B cell (primary cell): Measurements from ENCODE around the gene WDR64. TPM values are rescaled to one million over a fixed set of nuclear protein-coding genes. Genes with fewer than 3 reads are reported as not detected.

ENCODE experiments used
- ATAC-seq: fragments of 200-7000 bp; cut with Tn5 transposase; one replicate; pipeline ENCODE4 v1.10.0; 2021; ENCODE audit warnings: low read depth, mild to moderate bottlenecking, moderate number of reproducible peaks, moderate library complexity
- CTCF ChIA-PET: fragments of 350-600 bp; sonication (Branson Sonifier 250); formaldehyde crosslinking; loops from one replicate; lab custom pipeline; 2021; ENCODE audit warnings: antibody characterized with exemption, inconsistent platforms; lab: Charles Lee
- POLR2A ChIA-PET: fragments of 350-600 bp; sonication (Branson Sonifier 250); formaldehyde crosslinking; loops from one replicate; lab custom pipeline; 2021; ENCODE audit warnings: antibody characterized with exemption; lab: Charles Lee
- DNase-seq: peaks from one replicate; pipeline ENCODE4 v3.0.0; 2013
- H2AFZ ChIP-seq: 2 replicates; pipeline ENCODE4 v1.6.1; 2012; ENCODE audit warnings: mild to moderate bottlenecking, low read depth, low read length; ENCODE audit not compliant: insufficient read depth, poor library complexity, severe bottlenecking
- H3K27ac ChIP-seq, 2 donors: 1 replicate in 1 of 2; 2 replicates in 1 of 2; pipeline ENCODE4 v1.5.1; 2012 to 2013; ENCODE audit warnings: low read length in 2 of 2, mild to moderate bottlenecking in 2 of 2, moderate library complexity in 1 of 2
- H3K27me3 ChIP-seq, 4 experiments: fragments of 200-600 bp in 1 of 4; sonication (generic) in 1 of 4; replicated peaks in 1 of 4; 1 replicate in 2 of 4; 2 replicates in 2 of 4; pipeline versions ENCODE4 v1.6.1 to v1.7.0; 2013 to 2016; ENCODE audit warnings: low read length in 3 of 4, mild to moderate bottlenecking in 2 of 4, mixed read lengths in 1 of 4, moderate library complexity in 1 of 4; ENCODE audit not compliant: insufficient read depth in 4 of 4, control insufficient read depth in 3 of 4; ENCODE audit errors: control extremely low read depth in 1 of 4
- H3K36me3 ChIP-seq, 2 experiments: replicated peaks in 1 of 2; 1 replicate in 1 of 2; 2 replicates in 1 of 2; pipeline versions ENCODE4 v1.6.1 to v1.7.1; 2013; ENCODE audit warnings: low read length in 1 of 2; ENCODE audit not compliant: insufficient read depth in 2 of 2, control insufficient read depth in 1 of 2; ENCODE audit errors: control extremely low read depth in 1 of 2, extremely low read depth in 1 of 2
- H3K4me1 ChIP-seq, 2 donors: fragments of 200-600 bp in 1 of 2; sonication (generic) in 1 of 2; 1 replicate in 1 of 2; 2 replicates in 1 of 2; pipeline versions ENCODE4 v1.5.1 to v1.6.1; 2013 to 2017; ENCODE audit warnings: low read length in 2 of 2; ENCODE audit not compliant: control insufficient read depth in 2 of 2, insufficient read depth in 2 of 2
- H3K4me2 ChIP-seq: replicated peaks from 2 replicates; pipeline ENCODE3; 2012; ENCODE audit warnings: mild to moderate bottlenecking, low read depth, low read length; ENCODE audit not compliant: poor library complexity, severe bottlenecking
- H3K4me3 ChIP-seq, 5 experiments: fragments of 200-600 bp in 1 of 5; sonication (generic) in 1 of 5; 1 replicate in 3 of 5; 2 replicates in 2 of 5; pipeline versions ENCODE4 v1.5.1 to v1.7.0; 2011 to 2016; ENCODE audit warnings: low read length in 4 of 5, mild to moderate bottlenecking in 4 of 5, low read depth in 2 of 5, control low read depth in 1 of 5, moderate library complexity in 1 of 5; ENCODE audit not compliant: insufficient read depth in 1 of 5; ENCODE audit errors: control extremely low read depth in 1 of 5, extremely low read depth in 1 of 5
- H3K79me2 ChIP-seq: fragments of 200-600 bp; sonication (generic); one replicate; pipeline ENCODE4 v1.6.0; 2016; ENCODE audit warnings: low read length; ENCODE audit not compliant: control insufficient read depth, insufficient read depth
- H3K9ac ChIP-seq: fragments of 200-600 bp; sonication (generic); 2 replicates; pipeline ENCODE4 v1.6.1; 2017; ENCODE audit warnings: mild to moderate bottlenecking, low read length, moderate library complexity
- H3K9me3 ChIP-seq, 3 donors: one replicate each; pipeline versions ENCODE4 v1.6.1 to v1.7.1; 2013; ENCODE audit warnings: low read length in 2 of 3; ENCODE audit not compliant: control insufficient read depth in 2 of 3, insufficient read depth in 1 of 3; ENCODE audit errors: control extremely low read depth in 1 of 3
- H4K20me1 ChIP-seq: 2 replicates; pipeline ENCODE4 v1.6.0; 2012; ENCODE audit warnings: mild to moderate bottlenecking, low read length; ENCODE audit not compliant: insufficient read depth, control insufficient read depth, poor library complexity, severe bottlenecking
- H3K27ac Mint-ChIP-seq: one replicate; pipeline ENCODE4 v1.8.0; 2021; ENCODE audit warnings: mixed read lengths
- H3K27me3 Mint-ChIP-seq: one replicate; pipeline ENCODE4 v1.8.0; 2021; ENCODE audit warnings: mixed read lengths
- H3K4me1 Mint-ChIP-seq: one replicate; pipeline ENCODE4 v1.8.0; 2021; ENCODE audit warnings: mixed read lengths
- H3K4me3 Mint-ChIP-seq: one replicate; pipeline ENCODE4 v1.8.0; 2021; ENCODE audit warnings: mixed read lengths
- H3K9me3 Mint-ChIP-seq: one replicate; pipeline ENCODE4 v1.8.0; 2022; ENCODE audit warnings: mixed read lengths; ENCODE audit not compliant: insufficient read depth
- CTCF ChIP-seq: fragments of 200-600 bp; IDR thresholded peaks from one replicate; pipeline ENCODE4 v1.8.0; 2022; ENCODE audit warnings: antibody characterized with exemption, mild to moderate bottlenecking
- EZH2 ChIP-seq: IDR thresholded peaks from 2 replicates; pipeline ENCODE4 v1.6.1; 2012; ENCODE audit warnings: borderline replicate concordance, low read depth, mild to moderate bottlenecking, moderate library complexity, low read length; ENCODE audit not compliant: insufficient read depth, poor library complexity, severe bottlenecking
- WGBS: methylation state at CpG from one replicate; pipeline ENCODE4 v1.1.5; 2013; ENCODE audit warnings: missing lambda C conversion rate; ENCODE audit not compliant: insufficient coverage; 5-methylcytosine and 5-hydroxymethylcytosine counted together
- intact Hi-C: fragments of 100-400 bp; cut with micrococcal nuclease; formaldehyde crosslinking; loops from one replicate; pipeline ENCODE4 v1.10.0; 2022
- polyA plus RNA-seq: library from polyadenylated mRNA; depleted of rRNA; stranded (reverse); fragments of >200 nt; gene quantifications from 2 replicates; pipeline ENCODE4 v1.2.3, GENCODE V29; 2012
- total RNA-seq, 2 donors: library from RNA; stranded (reverse); fragments of 120-200 nt in 1 of 2; gene quantifications; 1 replicate in 1 of 2; 2 replicates in 1 of 2; pipeline versions ENCODE4 v1.2.3 to v1.2.4, GENCODE V29; 2013 to 2022

WDR64 gene
- total and polyA plus RNA-seq, 2 donors (not counting 1 experiment from before 2014, with no cell fraction given): 0.13 TPM; not detected in 1

- DNase-seq (no peak), ATAC-seq (no peak)
- H3K9me3 Mint-ChIP-seq: no peaks in the 10 kb centered on the region
- TF ChIP-seq CTCF: no peak
- no peak for TF ChIP-seq EZH2
- no peaks in the 10 kb centered on the region for H3K36me3 ChIP-seq
- no peak overlapping the region for H3K27ac ChIP-seq
- no peak overlapping the region for H3K4me3 Mint-ChIP-seq
- H2AFZ ChIP-seq: no peak overlapping the region
- H3K4me3 ChIP-seq: no peak overlapping the region
- H3K79me2 ChIP-seq: no peaks in the 10 kb centered on the region
- 51% methylated on average over 3 of the region's 6 CpGs for WGBS
- no peaks in the 10 kb centered on the region for H3K4me1 Mint-ChIP-seq
- intact Hi-C loops: no loop called here
- H3K27me3 ChIP-seq: peaks cover 0 to 5% (median 0%) of the 10 kb centered on the region in 4 experiments
- no peak overlapping the region for H3K27ac Mint-ChIP-seq
- no peak overlapping the region for H3K4me2 ChIP-seq
- H3K9me3 ChIP-seq: no peaks in the 10 kb centered on the region
- ChIA-PET CTCF (interaction anchor here (0.7 kb wide), 1 partner anchor 88 kb away, joined by 4 read pairs; no protein-coding TSS in a partner anchor), POLR2A (no interaction called here)
- no peak overlapping the region for H3K9ac ChIP-seq
- no peaks in the 10 kb centered on the region for H3K4me1 ChIP-seq
- no peaks in the 10 kb centered on the region for H4K20me1 ChIP-seq
- no peaks in the 10 kb centered on the region for H3K27me3 Mint-ChIP-seq
Measured at GRCh38 chr1:241696172-241696814, 44.2 kb downstream of the WDR64 start.

GRCh38 chr1:241696815-241697639, 44.9 kb downstream of the WDR64 start:
- Mint-ChIP-seq H3K4me1 (no peaks in the 10 kb centered on the region), H3K27ac (no peak overlapping the region), H3K9me3 (no peaks in the 10 kb centered on the region), H3K27me3 (no peaks in the 10 kb centered on the region), H3K4me3 (no peak overlapping the region)
- H3K9me3 ChIP-seq: no peaks in the 10 kb centered on the region
- H3K4me3 ChIP-seq: no peak overlapping the region
- H2AFZ ChIP-seq: no peak overlapping the region
- H3K27me3 ChIP-seq: peaks cover 0 to 5% (median 0%) of the 10 kb centered on the region in 4 experiments
- H3K36me3 ChIP-seq: no peaks in the 10 kb centered on the region
- TF ChIP-seq EZH2: no peak
- no peak for TF ChIP-seq CTCF
- 91% methylated on average over 4 of the region's 4 CpGs for WGBS
- CTCF ChIA-PET: no interaction called here
- no peak overlapping the region for H3K4me2 ChIP-seq
- ATAC-seq (no peak), DNase-seq (no peak)
- no peaks in the 10 kb centered on the region for H4K20me1 ChIP-seq
- H3K79me2 ChIP-seq: no peaks in the 10 kb centered on the region
- H3K27ac ChIP-seq: no peak overlapping the region
- H3K4me1 ChIP-seq: no peaks in the 10 kb centered on the region
- intact Hi-C loops: no loop called here
- no peak overlapping the region for H3K9ac ChIP-seq
- POLR2A ChIA-PET: no interaction called here
